Tibial nerve (tissue), 4 donors: ENCODE results near the gene PTGDS. TPM values are rescaled to one million over a fixed set of nuclear protein-coding genes. Genes with fewer than 3 reads are reported as not detected.

Source experiments
- DNase-seq, 2 donors: peaks; one replicate each; pipeline ENCODE4 v3.0.0-alpha.2; 2019; ENCODE audit warnings: low spot score in 2 of 2
- H3K27ac ChIP-seq, 4 donors: fragments of 200-600 bp; sonication (generic) in 3 of 4; one replicate each; pipeline ENCODE4 v1.5.1; 2017 to 2019; ENCODE audit warnings: mild to moderate bottlenecking in 1 of 4
- H3K27me3 ChIP-seq, 2 donors: fragments of 200-600 bp; sonication (generic) in 1 of 2; one replicate each; pipeline versions ENCODE4 v1.5.1 to v1.6.0; 2017 to 2019
- H3K36me3 ChIP-seq, 3 donors: fragments of 200-600 bp; sonication (generic); one replicate each; pipeline ENCODE4 v1.5.1; 2018 to 2019
- H3K4me1 ChIP-seq, 4 donors: fragments of 200-600 bp; sonication (generic) in 3 of 4; one replicate each; pipeline ENCODE4 v1.5.1; 2017 to 2019
- H3K4me3 ChIP-seq, 4 donors: fragments of 200-600 bp; sonication (generic) in 3 of 4; one replicate each; pipeline ENCODE4 v1.5.1; 2017 to 2019; ENCODE audit warnings: mild to moderate bottlenecking in 1 of 4, moderate library complexity in 1 of 4
- H3K9me3 ChIP-seq, 4 donors: fragments of 200-600 bp; sonication (generic) in 3 of 4; one replicate each; pipeline ENCODE4 v1.5.1; 2017 to 2019
- CTCF ChIP-seq, 5 experiments: fragments of 200-600 bp in 3 of 5; fragments of 450-650 bp in 2 of 5; sonication (generic) in 3 of 5; IDR thresholded peaks; one replicate each; pipeline ENCODE4 v1.5.1; 2016 to 2019; ENCODE audit warnings: antibody characterized with exemption in 5 of 5, mild to moderate bottlenecking in 3 of 5, moderate library complexity in 2 of 5
- EP300 ChIP-seq, 2 donors: sonication (generic); formaldehyde crosslinking; IDR thresholded peaks; one replicate each; pipeline ENCODE4 v1.6.1; 2017; ENCODE audit warnings: antibody characterized with exemption in 2 of 2, mild to moderate bottlenecking in 1 of 2
- POLR2A ChIP-seq, 2 donors: fragments of 450-650 bp; IDR thresholded peaks; one replicate each; pipeline ENCODE4 v1.6.1; 2017; ENCODE audit warnings: antibody characterized with exemption in 2 of 2, mild to moderate bottlenecking in 2 of 2, moderate library complexity in 2 of 2
- WGBS, 2 donors: methylation state at CpG; one replicate each; pipeline ENCODE4 v1.1.5; 2018; 5-methylcytosine and 5-hydroxymethylcytosine counted together
- total RNA-seq, 4 donors: library from RNA; depleted of rRNA; stranded (reverse); fragments of >200 nt; gene quantifications; one replicate each; pipeline ENCODE4 v1.1.0, GENCODE V29; 2016

The PTGDS gene
- total RNA-seq, 4 donors from 2014 or later: 1,059 to 8,972 (median 6,550) TPM

DNA sequence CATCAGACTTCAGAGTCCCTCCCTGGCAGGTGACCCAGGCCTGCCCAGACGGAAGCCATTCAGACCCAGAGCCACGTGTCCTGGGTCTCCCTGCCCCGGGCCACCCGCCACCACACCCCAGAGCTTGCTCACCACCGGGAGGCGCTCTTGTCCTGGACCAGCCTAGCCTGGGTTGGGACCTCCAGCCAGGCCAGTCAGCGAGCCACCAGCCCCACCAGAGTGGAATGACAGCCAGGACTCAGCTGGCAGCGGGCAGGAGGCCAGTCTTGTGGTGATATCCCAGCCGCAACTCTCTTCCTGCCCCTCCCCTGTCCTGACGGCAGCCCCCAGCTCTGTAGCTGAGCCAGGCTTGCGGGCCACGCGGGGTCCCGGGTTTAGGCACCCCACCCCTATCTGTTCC, 1.7 kb upstream of the PTGDS start:
- Histone ChIP-seq H3K4me3 (no peak overlapping the region), H3K36me3 (peaks cover 0 to 5% (median 0%) of the 10 kb centered on the region in 3 donors), H3K9me3 (no peaks in the 10 kb centered on the region), H3K4me1 (peaks cover 0 to 74% (median 7%) of the 10 kb centered on the region in 4 donors), H3K27me3 (no peaks in the 10 kb centered on the region), H3K27ac (peak overlapping the region; percentile 7 to 90 (median 44))
- no peak for DNase-seq
- 40 to 43% methylated on average over 6 to 7 of the region's 14 CpGs for WGBS, 2 donors
- TF ChIP-seq EP300 (IDR thresholded peaks at IDR 0.05): no peak
- no peak for TF ChIP-seq CTCF (IDR thresholded peaks at IDR 0.05)
- no peak for TF ChIP-seq POLR2A (IDR thresholded peaks at IDR 0.05)

DNA sequence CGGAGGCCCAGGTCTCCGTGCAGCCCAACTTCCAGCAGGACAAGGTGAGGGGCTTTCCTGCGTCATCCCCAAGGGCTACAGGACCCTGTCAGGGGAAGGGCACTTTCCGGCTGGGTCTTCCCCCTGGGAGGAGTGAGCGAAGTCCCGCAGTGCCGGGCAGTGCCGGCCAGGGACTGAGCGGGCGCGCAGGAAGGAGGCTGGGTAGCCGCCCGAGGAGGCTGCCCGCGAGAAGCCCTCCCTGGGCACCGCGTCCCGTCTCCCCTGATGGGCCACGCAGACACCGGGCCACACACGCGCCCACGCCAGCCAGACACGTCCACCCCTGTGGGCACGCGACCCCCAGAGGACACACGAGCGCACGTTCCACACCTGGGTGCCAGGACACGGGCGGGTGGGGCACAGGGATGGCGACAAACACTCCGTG, 357 bp downstream of the PTGDS start:
- no peaks in the 10 kb centered on the region for H3K9me3 ChIP-seq
- H3K4me3 ChIP-seq: peak overlapping the region; percentile 39 to 68 (median 46)
- peak overlapping the region; percentile 32 to 90 (median 68) for H3K27ac ChIP-seq
- no peaks in the 10 kb centered on the region for H3K27me3 ChIP-seq
- peaks cover 0 to 5% (median 0%) of the 10 kb centered on the region in 3 donors for H3K36me3 ChIP-seq
- 11 to 40% methylated on average over 4 to 33 of the region's 33 CpGs for WGBS, 2 donors
- no peak for DNase-seq
- TF ChIP-seq POLR2A (IDR thresholded peaks at IDR 0.05) (no peak), CTCF (IDR thresholded peaks at IDR 0.05) (no peak), EP300 (IDR thresholded peaks at IDR 0.05) (no peak)
- H3K4me1 ChIP-seq: peaks cover 0 to 79% (median 7%) of the 10 kb centered on the region in 4 donors

GRCh38 chr9:136978073-136978864, 965 bp downstream of the PTGDS start:
- 0 to 3% methylated on average over 20 to 23 of the region's 78 CpGs for WGBS, 2 donors
- Histone ChIP-seq H3K36me3 (peaks cover 0 to 5% (median 0%) of the 10 kb centered on the region in 3 donors), H3K27ac (peak overlapping the region; percentile 32 to 90 (median 68)), H3K4me3 (peak overlapping the region; percentile 39 to 68 (median 46)), H3K4me1 (peaks cover 0 to 73% (median 7%) of the 10 kb centered on the region in 4 donors), H3K27me3 (peaks cover 0 to 6% of the 10 kb centered on the region in 2 donors), H3K9me3 (no peaks in the 10 kb centered on the region)
- DNase-seq: peak; percentile 74 to 80
- no peak for TF ChIP-seq CTCF (IDR thresholded peaks at IDR 0.05)
- peak in 1 of 2 donors; percentile 39 for TF ChIP-seq POLR2A (IDR thresholded peaks at IDR 0.05)
- peak in 1 of 2 donors; percentile 61 for TF ChIP-seq EP300 (IDR thresholded peaks at IDR 0.05)

GRCh38 chr9:136978865-136979544, 1.7 kb downstream of the PTGDS start:
- 48 to 63% methylated on average over 17 to 21 of the region's 41 CpGs for WGBS, 2 donors
- Histone ChIP-seq H3K4me1 (peaks cover 0 to 69% (median 7%) of the 10 kb centered on the region in 4 donors), H3K27me3 (peaks cover 0 to 11% of the 10 kb centered on the region in 2 donors), H3K36me3 (peaks cover 0 to 5% (median 0%) of the 10 kb centered on the region in 3 donors), H3K9me3 (no peaks in the 10 kb centered on the region), H3K4me3 (peak overlapping the region in 3 of 4 donors; percentile 12 to 68 (median 26)), H3K27ac (peak overlapping the region in 2 of 4 donors; percentile 61 to 62)
- peak in 1 of 2 donors; percentile 42 for DNase-seq
- TF ChIP-seq POLR2A (IDR thresholded peaks at IDR 0.05): peak in 1 of 2 donors; percentile 9
- TF ChIP-seq EP300 (IDR thresholded peaks at IDR 0.05): no peak
- no peak for TF ChIP-seq CTCF (IDR thresholded peaks at IDR 0.05)
